ENCODE data around the gene PBLD.

GRCh38 chr10:68261132-68261856 lies 71.4 kb downstream of the PBLD start:
- TF ChIP-seq HINFP (tag; conservative IDR thresholded peaks at IDR 0.05; ENCODE audit: low read depth) (no peak), PML (IDR thresholded peaks at IDR 0.05; ENCODE audit: low read length) (no peak), HDAC2 (IDR thresholded peaks at IDR 0.05) (no peak), EP300 (IDR thresholded peaks at IDR 0.05; ENCODE audit: low read length) (no peak), ZSCAN32 (CRISPR knock-in tag; IDR thresholded peaks at IDR 0.05) (no peak), PKNOX1 (IDR thresholded peaks at IDR 0.05) (no peak), POLR2AphosphoS5 (IDR thresholded peaks at IDR 0.05; ENCODE audit: control insufficient read depth, insufficient read depth, low read depth, low read length) (no peak), EGR1 (conservative IDR thresholded peaks at IDR 0.05) (no peak), BDP1 (IDR thresholded peaks at IDR 0.05; ENCODE audit: insufficient read depth, insufficient read length) (no peak), SETDB1 (IDR thresholded peaks at IDR 0.05; ENCODE audit: low read length) (no peak)
- TF ChIP-seq, protein P1, sequence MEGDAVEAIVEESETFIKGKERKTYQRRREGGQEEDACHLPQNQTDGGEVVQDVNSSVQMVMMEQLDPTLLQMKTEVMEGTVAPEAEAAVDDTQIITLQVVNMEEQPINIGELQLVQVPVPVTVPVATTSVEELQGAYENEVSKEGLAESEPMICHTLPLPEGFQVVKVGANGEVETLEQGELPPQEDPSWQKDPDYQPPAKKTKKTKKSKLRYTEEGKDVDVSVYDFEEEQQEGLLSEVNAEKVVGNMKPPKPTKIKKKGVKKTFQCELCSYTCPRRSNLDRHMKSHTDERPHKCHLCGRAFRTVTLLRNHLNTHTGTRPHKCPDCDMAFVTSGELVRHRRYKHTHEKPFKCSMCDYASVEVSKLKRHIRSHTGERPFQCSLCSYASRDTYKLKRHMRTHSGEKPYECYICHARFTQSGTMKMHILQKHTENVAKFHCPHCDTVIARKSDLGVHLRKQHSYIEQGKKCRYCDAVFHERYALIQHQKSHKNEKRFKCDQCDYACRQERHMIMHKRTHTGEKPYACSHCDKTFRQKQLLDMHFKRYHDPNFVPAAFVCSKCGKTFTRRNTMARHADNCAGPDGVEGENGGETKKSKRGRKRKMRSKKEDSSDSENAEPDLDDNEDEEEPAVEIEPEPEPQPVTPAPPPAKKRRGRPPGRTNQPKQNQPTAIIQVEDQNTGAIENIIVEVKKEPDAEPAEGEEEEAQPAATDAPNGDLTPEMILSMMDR (IDR thresholded peaks at IDR 0.05 in 2 of 3, conservative IDR thresholded peaks at IDR 0.05 in 1 of 3; ENCODE audit: insufficient read depth in 2 of 3, low read depth in 1 of 3, low read length in 3 of 3) = no peak
- TF ChIP-seq, protein P2, sequence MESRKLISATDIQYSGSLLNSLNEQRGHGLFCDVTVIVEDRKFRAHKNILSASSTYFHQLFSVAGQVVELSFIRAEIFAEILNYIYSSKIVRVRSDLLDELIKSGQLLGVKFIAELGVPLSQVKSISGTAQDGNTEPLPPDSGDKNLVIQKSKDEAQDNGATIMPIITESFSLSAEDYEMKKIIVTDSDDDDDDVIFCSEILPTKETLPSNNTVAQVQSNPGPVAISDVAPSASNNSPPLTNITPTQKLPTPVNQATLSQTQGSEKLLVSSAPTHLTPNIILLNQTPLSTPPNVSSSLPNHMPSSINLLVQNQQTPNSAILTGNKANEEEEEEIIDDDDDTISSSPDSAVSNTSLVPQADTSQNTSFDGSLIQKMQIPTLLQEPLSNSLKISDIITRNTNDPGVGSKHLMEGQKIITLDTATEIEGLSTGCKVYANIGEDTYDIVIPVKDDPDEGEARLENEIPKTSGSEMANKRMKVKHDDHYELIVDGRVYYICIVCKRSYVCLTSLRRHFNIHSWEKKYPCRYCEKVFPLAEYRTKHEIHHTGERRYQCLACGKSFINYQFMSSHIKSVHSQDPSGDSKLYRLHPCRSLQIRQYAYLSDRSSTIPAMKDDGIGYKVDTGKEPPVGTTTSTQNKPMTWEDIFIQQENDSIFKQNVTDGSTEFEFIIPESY (CRISPR knock-in tag; IDR thresholded peaks at IDR 0.05) = no peak
